ENCODE measurements around the gene OOEP. TPM values are rescaled to one million over a fixed set of nuclear protein-coding genes. Genes with fewer than 3 reads are reported as not detected.
"Not testable (repeated sequence)": the region's sequence is repeated elsewhere in the genome, so short reads cannot be mapped to it uniquely, and the experiment has no call there.

OOEP gene
- total RNA-seq, 6 experiments from 2014 or later: not detected

DNA sequence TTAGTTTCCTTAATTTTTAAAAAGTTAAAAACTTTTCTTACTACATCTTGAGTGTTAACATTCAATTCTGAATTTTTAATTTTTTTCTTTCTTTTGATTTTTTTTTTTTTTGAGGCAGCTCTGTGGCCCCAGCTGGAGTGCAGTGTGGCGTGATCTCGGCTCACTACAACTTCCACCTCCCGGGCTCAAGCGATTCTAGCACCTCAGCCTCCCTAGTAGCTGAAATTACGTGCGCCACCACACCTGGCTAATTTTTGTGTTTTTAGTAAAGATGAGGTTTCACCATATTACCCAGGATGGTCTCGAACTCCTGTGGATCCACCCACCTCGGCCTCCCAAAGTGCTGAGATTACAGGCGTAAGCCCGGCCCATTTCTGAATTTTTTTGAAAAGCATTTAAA is 26.2 kb upstream of the OOEP start:
- H3K27ac ChIP-seq: no peak overlapping the region
- intact Hi-C loops (cut with DNase I): no loop called here
- ATAC-seq (no peak), DNase-seq (no peak)
- H3K4me1 ChIP-seq: no peaks in the 10 kb centered on the region
- no peaks in the 10 kb centered on the region for H3K27me3 ChIP-seq
- no peaks in the 10 kb centered on the region for H3K36me3 ChIP-seq
- TF ChIP-seq, protein P1, sequence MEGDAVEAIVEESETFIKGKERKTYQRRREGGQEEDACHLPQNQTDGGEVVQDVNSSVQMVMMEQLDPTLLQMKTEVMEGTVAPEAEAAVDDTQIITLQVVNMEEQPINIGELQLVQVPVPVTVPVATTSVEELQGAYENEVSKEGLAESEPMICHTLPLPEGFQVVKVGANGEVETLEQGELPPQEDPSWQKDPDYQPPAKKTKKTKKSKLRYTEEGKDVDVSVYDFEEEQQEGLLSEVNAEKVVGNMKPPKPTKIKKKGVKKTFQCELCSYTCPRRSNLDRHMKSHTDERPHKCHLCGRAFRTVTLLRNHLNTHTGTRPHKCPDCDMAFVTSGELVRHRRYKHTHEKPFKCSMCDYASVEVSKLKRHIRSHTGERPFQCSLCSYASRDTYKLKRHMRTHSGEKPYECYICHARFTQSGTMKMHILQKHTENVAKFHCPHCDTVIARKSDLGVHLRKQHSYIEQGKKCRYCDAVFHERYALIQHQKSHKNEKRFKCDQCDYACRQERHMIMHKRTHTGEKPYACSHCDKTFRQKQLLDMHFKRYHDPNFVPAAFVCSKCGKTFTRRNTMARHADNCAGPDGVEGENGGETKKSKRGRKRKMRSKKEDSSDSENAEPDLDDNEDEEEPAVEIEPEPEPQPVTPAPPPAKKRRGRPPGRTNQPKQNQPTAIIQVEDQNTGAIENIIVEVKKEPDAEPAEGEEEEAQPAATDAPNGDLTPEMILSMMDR (IDR thresholded peaks at IDR 0.05): no peak
- no peak for TF ChIP-seq POLR2A (IDR thresholded peaks at IDR 0.05)
- no peak overlapping the region for H3K4me3 ChIP-seq
- no peaks in the 10 kb centered on the region for H3K9me3 ChIP-seq
- WGBS (ENCODE audit: insufficient coverage, low coverage, low lambda C conversion rate, missing lambda C conversion rate): 89% methylated on average over 10 of the region's 10 CpGs

DNA sequence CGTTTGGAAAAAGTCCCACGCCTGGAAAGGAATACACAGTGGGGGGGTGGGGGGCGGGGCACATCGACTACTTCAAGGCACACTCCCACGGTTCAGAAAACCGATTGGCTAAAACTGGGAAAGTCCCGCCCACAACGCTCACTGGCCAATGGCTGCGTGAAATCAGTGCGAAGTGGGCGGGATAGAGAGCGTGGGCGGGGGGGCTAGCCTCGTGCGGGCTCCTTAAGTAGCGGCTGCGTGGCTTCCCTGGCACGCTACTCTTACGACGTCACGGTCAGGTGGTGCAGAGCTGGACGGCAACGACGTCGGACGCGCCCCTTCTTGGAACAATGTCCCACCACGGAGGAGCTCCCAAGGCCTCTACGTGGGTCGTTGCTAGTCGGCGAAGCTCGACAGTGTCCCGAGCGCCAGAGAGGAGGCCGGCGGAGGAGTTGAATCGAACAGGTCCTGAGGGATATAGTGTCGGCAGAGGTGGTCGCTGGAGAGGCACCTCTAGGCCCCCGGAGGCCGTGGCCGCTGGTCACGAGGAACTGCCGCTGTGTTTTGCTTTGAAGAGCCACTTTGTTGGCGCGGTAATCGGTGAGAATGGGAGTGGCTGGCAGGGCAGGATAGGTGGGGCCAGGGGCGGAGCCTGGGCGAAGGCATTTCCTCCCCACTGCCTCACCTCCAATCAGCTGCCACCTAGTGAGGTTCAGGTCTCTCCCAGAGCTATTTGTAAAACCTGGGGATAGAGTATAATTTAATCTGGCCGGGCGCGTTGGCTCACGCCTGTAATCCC is 25.1 kb upstream of the OOEP start, which contains the start of gene DDX43:
TSS of gene DDX43 (plus strand) at position 252 of the 778 bp plus-strand sequence. CDS start at position 330, 78 bp downstream.
- H3K9me3 ChIP-seq: no peaks in the 10 kb centered on the region
- peak in 1 of 3 donors; percentile 59 for DNase-seq
- peak in 3 of 4 donors; percentile 47 to 92 (median 74) for ATAC-seq
- intact Hi-C loops (cut with DNase I): no loop called here
- no peak within 1 kb of the TSS for H3K27ac ChIP-seq
- H3K4me1 ChIP-seq: no peaks in the 10 kb centered on the region
- no peaks in the 10 kb centered on the region for H3K36me3 ChIP-seq
- no peaks in the 10 kb centered on the region for H3K27me3 ChIP-seq
- TF ChIP-seq, protein P1 (IDR thresholded peaks at IDR 0.05): no peak
- TF ChIP-seq POLR2A (IDR thresholded peaks at IDR 0.05): no peak
- 78% methylated on average over 17 of the region's 54 CpGs for WGBS (ENCODE audit: insufficient coverage, low coverage, low lambda C conversion rate, missing lambda C conversion rate)
- H3K4me3 ChIP-seq: peak within 1 kb of the TSS in 1 of 3 donors; percentile 46

DNA sequence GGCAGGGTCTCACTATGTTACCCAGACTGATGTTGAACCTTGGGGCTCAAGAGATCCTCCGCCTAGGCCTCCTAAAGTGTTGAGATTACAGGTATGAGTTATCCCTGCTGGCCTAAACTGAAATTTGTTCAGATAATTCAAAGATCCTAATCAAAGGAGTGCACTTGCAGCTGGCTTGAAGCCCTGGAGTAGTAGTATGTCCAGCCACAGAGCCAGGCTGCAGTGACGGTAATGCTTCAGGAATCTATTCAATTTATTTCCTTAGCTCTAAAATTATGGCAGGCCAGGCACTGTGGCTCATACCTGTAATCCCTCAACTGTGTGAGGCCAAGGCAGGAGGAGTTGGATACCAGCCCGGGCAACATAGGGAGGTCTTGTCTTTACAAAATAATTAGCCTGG is 23.6 kb upstream of the OOEP start:
- 94% methylated on average over 2 of the region's 3 CpGs for WGBS (ENCODE audit: insufficient coverage, low coverage, low lambda C conversion rate, missing lambda C conversion rate)

DNA sequence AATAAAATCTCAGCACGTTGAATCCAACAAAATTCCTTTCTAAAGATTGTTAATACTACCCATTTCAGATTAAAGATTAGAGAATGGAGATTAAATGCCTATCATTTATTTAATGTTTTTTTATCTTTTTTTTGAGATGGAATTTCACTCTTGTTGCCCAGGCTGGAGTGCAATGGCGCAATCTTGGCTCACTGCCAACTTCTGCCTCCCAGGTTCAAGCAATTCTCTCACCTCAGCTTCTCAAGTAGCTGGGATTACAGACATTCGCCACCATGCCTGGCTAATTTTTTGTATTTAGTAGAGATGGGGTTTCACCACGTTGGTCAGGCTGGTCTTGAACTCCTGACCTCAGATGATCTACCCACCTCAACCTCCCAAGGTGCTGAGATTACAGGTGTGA is 22.5 kb upstream of the OOEP start:
- DNase-seq; H3K36me3 ChIP-seq; H3K27me3 ChIP-seq; H3K4me1 ChIP-seq; H3K4me3 ChIP-seq; H3K27ac ChIP-seq; ATAC-seq; H3K9me3 ChIP-seq; intact Hi-C loops (cut with DNase I): not testable (repeated sequence)
- WGBS (ENCODE audit: insufficient coverage, low coverage, low lambda C conversion rate, missing lambda C conversion rate): 53% methylated on average over 4 of the region's 4 CpGs

More for the DNA sequence above, 23.6 kb upstream of the OOEP start:
- intact Hi-C loops (cut with DNase I): no loop called here
- Histone ChIP-seq H3K27me3 (no peaks in the 10 kb centered on the region), H3K4me3 (no peak overlapping the region), H3K36me3 (no peaks in the 10 kb centered on the region), H3K27ac (no peak overlapping the region), H3K4me1 (no peaks in the 10 kb centered on the region), H3K9me3 (no peaks in the 10 kb centered on the region)
- no peak for TF ChIP-seq POLR2A (IDR thresholded peaks at IDR 0.05)
- TF ChIP-seq, protein P1 (IDR thresholded peaks at IDR 0.05): no peak
- no peak for ATAC-seq
- DNase-seq: no peak

DNA sequence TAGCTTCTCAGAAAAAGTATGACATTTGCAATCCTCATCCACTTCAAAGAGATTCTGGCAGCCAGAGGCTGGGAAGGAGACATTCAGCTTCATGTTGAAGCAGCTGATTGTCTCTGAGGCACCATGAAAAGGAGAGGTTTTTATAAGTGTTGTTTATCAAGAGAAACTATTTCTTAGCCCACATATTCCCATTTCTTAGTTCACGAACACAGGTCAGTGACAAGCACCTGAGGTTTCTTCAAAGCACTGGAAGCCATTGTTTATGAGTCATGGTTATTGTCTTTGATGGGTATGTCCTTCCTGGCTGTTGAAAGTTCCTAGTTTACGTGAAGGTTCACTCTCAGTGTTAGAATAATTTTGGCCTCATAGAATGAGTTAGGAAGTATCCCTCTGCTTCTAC is 22.0 kb upstream of the OOEP start:
- Histone ChIP-seq H3K4me1 (no peaks in the 10 kb centered on the region), H3K9me3 (no peaks in the 10 kb centered on the region), H3K36me3 (no peaks in the 10 kb centered on the region), H3K4me3 (no peak overlapping the region), H3K27me3 (no peaks in the 10 kb centered on the region), H3K27ac (no peak overlapping the region)
- intact Hi-C loops (cut with DNase I): no loop called here
- ATAC-seq: no peak
- TF ChIP-seq, protein P1 (IDR thresholded peaks at IDR 0.05): no peak
- no peak for TF ChIP-seq POLR2A (IDR thresholded peaks at IDR 0.05)
- WGBS (ENCODE audit: insufficient coverage, low coverage, low lambda C conversion rate, missing lambda C conversion rate): 79% methylated on average over 2 of the region's 2 CpGs
- DNase-seq: no peak
